AG08396 (cell line): ENCODE results near the gene NUP214.
"Not testable (repeated sequence)": the region's sequence is repeated elsewhere in the genome, so short reads cannot be mapped to it uniquely, and the experiment has no call there.

Experiments used
- DNase-seq: peaks from one replicate; pipeline ENCODE4 v3.0.0; 2012; ENCODE audit warnings: low spot score, mixed read lengths

NUP214 gene

DNA sequence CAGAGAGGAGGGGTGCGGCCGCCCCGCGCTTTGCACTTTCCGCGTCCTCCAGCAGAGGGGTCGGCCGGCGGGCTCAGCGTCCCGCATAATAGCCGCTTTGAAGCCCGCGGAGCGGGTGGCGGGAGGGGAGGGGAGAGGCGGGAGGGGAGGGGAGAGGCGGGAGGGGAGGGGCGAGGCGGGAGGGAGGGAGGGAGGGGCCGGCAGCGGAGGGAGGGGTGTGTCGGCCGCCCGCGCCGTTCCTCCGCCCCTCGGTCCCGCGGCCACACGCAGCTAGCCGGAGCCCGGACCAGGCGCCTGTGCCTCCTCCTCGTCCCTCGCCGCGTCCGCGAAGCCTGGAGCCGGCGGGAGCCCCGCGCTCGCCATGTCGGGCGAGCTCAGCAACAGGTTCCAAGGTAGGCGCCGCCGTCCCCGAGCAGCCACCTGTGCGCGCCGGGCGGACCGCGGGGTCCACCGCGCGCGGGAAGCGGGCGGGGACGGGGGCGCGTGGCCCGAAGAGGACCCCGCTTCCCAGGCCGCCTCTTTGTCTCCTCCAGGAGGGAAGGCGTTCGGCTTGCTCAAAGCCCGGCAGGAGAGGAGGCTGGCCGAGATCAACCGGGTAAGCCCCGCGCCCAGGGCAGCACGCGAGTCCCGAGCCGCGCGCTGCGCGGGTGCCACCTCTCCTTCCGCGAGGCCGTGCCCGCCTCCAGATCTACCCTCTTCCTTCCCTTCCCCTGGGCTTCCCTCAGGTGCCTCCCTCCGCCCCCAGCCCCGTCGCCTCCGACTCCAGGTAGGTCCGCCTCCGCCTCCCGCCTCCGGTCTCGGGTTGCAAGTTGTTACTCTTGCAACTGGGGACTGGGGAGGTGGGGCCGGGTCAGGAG lies 28.9 kb upstream of the NUP214 start, which contains the start of gene AIF1L:
Gene AIF1L (plus strand): TSS at position 263 of the 857 bp plus-strand sequence. CDS start 99 bp downstream, at position 362.
- DNase-seq: peak; percentile 68

DNA sequence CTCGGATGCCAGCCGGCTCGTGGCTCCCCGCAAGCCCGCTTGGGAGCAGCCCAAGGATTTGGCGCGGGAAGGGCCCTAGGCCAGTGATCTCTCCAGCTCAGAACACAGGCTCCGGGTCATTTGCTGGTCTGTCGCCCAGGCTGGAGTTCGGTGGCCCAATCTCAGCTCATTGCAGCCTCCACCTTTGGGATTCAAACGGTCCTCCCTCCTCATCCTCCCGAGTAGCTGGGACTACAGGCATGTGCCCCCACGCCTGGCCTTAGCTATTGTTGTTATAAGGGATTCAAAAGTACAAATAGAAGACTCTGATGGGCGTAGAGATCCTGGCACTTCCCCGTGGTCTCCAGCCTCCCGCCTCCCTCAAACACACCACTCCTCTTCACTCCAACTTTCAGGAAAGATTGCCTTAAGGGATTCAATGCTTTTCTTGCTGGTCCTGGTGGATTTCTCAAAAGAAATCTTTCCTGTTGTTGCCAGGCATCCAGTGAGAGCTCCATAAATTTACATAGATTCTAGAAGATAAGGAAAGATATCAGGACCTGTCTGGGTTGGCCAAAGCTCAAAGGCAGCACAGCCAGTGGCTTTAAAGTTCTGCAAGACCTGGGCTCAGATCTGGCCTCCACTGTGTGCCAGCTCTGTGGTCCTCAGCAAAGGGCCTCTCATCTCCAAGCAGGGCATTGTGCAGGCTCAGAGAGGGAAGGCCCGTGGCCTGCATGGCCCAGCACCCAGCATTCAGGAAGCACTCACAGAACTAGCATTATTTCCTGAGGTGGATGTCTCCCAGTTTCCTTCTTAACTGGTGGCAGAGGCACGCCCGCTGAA lies 28.0 kb upstream of the NUP214 start:
- DNase-seq: no peak

DNA sequence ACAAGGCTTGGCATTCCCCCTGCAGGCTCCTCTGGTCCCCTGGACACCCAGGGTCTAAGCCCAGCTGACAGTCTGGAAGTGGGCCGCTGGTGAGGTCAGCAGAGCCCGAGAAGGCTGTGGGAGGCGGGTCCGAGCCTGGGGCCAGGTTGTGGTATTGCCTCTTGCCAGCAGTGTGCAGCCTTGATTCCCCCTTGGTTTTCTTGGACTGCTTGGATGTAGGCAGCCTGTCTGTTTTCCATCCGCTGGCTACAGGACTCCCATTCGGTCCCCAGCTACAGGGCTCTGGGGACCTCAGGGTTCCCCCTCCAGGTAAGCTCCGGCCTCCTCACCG lies 27.5 kb upstream of the NUP214 start:
- DNase-seq: no peak

DNA sequence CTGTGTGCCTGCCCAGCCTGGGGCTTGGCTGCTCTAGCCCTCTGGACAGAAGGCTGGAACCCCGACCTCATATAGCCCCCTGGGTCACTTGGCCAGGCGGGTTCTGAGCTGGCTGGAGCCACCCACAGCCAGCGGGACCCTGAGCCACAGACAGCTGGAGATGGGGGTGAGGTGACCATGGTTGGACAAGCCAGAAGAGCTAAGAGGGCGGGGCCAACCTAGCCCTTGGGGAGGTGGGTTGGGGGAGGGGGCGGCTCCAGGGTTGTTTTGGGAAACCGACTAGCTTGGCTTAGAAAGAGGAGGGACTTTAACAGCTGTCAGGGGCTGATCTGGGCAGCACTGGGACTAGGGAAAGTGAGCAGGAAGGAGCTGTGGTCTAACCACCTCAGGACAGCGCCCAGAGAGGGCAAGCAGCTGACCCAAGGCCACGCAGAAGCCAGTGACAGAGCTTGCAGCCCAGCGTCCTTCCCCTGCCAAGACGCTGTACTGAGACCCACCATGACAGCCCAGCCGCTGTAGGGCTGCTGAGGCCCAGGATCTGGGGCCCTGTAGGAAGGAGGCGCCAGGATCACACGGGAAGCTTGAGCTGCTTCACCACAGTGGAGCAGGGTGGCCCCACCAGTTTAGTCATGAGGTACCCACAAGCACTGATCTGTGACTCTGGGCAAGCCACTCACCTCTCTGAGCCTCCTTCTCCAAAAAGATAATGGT lies 26.8 kb upstream of the NUP214 start:
- DNase-seq: no peak

DNA sequence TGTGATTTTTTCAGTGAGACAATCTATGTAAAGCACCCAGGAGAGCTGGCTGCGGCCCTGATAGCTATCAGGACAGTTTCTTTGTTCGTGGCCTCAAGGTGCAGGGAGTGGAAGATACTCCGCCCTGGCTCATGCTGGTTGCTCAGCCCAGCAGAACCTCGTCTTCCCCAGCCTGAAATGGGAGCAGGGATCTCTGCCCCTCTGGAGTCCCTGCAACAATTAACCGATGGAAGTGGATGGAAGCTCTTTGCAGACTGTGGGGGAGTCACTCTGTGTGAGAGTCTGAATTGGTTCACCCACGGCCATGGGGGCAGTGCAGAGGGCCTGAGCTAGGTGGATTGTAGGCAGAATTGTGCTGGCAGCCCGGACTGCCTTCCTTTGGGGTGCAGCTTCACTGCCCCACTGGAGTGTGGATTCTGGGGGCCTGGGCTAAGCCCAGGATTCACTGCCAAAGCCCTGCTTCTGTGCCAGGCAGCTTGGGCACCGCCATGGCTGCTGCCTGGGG lies 26.2 kb upstream of the NUP214 start:
- DNase-seq: no peak

DNA sequence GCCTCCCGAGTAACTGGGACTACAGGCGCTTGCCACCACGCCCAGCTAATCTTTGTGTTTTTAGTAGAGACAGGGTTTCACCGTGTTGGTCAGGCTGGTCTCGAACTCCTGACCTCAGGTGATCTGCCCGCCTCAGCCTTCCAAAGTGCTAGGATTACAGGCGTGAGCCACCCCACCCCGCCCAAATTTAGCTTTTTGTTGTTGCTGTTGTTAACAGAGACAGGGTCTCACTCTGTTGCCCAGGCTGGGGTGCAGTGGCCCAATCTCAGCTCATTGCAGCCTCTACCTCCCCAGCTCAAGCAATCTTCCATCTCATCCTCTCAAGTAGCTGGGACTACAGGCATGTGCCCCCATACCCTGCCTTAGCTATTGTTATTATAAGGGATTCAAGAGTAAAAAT lies 25.5 kb upstream of the NUP214 start:
- not testable (repeated sequence) for DNase-seq

DNA sequence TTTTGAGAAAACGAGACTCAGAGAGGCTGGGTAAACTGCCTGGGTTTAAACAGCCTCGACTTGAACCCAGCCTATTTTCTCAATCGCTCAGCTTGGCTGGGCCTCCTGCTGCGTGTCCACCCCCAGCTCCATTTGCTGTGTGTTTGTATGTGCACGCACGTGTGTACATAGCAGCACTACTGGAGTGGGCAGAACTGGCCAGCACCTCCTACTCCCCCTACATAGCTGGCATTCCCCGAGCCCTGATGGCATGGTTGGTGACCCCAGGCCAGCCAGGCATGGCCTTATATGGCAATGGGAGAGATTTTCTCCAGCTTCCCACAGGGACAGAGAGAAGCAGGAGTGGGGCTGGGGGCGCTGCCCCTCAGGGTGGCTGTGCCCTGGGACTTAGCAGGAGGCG lies 24.9 kb upstream of the NUP214 start:
- DNase-seq: peak; percentile 47

DNA sequence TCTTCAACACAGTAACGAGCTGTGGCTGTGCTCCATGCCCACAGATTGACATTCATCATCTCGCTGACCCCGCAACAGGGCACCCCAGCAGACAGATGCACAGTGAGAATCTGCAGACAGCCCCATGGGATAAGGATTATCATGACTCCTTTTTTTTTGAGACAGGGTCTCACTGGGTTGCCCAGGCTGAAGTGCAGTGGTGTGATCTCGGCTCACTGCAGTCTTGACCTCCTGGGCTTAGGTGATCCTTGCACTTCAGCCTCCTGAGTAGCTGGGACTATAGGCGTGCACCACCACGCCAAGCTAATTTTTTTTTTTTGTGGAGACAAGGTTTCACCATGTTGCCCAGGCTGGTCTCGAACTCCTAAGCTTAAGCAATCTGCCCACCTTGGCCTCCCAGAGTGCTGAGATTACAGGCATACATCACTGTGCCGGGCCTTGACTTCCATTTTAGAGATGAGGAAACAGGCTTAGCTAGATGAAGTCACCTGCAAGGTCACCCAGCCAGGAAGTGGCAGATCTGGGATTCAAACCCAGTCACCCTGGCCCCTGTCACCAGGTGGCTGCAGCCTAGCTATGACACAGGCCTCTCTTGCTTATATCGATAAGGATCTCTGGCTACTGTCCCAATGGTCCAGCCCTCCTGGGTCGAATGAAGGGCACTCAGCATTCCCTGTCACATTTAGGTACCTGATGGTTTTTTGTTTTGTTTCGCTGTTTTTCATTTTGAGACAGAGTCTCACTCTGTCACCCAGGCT lies 24.0 kb upstream of the NUP214 start:
- DNase-seq: no peak

DNA sequence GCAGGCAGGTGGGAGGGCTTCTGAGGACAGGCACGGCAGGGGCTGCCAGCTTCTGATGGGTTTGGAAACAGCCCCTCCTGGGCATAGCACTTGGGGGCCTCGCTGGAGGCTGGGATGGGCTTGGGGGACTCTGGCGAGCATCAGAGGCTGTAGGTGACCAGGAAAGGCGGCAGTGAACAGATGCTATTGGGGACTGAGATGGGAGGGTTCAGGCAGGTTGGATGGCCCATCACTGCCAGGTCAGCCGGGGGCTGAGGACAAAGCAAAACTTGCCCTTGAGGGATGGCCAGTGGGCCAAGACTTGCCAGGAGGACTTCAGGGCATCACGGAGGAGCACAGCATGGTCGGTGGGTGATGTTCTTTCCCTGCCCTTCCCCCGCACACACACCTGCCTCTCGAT lies 22.4 kb upstream of the NUP214 start:
- DNase-seq: no peak

DNA sequence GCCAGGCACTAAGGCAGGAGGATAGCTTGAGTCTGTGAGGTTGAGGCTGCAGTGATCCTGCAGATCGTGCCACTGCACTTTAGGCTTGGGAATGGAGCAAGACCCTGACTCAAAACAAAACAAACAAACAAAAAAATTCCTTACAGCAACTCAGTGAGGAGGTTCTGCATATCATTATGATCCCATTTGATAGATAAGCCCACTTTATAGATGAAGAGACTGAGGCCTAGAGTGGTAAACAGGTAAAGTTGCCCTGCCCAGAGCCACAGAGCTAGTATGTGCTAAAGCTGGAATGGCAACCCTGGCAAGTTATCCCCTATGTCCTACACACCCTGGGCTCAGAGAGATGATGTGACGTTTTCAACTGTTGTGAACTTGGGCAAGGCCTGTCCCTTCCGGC lies 21.9 kb upstream of the NUP214 start:
- no peak for DNase-seq

DNA sequence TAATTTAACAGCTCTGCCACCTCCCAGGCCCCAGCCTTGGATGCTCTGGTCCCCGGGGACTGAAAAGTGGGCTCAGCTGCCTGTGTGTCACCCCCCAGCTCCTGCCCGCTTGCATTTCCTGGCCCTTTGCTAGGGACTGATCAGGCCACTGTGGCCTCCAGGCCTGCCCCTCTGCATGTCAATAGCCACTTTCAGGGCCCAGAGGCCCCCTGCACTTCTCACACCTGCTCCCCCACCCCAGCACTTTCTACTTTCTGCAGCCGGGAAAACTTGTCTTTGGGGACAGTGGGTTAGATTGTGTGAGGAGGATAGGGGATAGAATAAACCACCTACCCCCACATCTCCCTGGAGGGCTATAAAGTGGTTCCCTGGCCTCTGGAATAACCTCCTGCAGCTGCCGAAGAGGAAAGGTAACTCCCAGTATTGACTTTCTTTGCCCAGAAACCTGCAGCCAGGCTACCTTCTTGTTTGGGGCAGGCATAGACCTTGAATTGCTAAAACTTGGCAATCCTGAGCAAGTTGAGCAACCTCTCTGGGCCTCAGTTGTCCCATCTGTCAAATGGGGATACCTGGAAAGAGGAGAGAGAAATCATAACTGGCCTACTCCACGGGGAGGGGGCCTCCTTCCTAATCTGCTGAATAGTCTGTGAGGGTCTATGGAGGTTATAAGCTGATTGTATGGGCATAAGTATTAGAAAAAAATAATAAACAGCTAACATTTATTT lies 21.2 kb upstream of the NUP214 start:
- no peak for DNase-seq

DNA sequence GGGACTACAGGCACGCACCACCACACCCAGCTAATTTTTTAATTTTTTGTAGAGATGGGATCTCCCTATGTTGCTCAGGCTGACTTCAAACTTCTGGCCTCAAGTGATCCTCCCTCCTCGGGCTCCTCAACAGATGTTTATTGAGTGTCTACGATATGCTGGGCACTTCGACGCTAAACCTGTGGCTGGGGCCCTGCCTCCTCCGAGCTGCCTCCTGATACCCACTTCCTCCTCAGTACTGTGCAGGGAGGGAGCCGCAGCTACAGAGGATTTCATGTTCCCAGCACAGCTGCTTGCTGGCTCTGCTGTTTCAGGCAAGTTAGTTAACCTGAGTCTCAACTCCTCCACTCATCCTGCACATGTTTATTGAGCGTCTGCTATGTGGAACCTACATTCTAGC lies 19.4 kb upstream of the NUP214 start:
- no peak for DNase-seq

DNA sequence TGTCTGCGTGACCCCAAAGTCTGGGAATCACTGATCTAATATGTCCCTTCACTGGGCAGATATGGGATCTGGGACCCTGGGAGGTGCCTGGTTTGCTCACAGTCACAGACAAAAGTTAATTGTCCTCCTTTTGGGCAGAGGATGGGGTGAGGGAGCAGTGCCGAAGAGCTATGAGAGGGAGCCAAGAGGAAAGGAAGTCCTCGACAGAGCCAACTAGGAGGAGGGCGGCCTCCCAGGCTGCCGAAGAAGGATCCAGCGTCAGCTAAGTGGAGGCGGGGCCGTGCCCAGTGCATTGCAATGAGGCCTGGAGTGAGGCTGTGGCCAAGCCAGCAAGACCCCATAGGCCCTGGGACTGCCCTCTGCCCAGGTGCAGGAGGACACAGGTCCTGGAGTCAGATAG lies 17.6 kb upstream of the NUP214 start:
- no peak for DNase-seq

DNA sequence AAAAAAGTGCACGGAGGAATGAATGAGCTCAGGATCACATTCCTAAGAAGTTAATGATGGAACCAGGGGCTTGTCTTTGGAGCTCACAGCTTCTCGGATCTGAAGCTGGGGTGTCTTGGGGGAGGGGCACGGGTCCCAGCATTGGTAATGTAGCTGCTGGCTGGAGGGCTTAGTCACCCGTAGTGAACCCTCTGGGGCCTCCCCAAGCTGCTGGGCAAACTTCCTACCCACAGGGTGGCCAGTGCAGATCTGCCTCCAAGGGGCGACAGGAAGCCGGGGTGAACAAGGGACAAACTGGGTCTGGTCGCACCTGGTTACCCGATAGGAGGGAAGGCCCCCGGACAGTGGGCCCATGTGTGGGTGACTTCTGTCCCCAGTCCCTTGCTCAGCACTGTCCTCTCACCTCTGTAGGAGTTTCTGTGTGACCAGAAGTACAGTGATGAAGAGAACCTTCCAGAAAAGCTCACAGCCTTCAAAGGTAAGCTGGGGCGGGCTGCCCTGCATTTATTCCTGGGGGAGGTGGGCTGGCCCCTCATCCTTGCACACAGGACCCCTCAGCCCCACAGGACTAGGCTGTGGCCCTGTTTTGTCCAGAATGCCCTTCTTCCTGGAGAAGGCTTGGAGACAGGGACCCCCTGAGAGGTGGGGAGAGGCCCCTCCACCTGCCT lies 14.1 kb upstream of the NUP214 start:
- DNase-seq: no peak

DNA sequence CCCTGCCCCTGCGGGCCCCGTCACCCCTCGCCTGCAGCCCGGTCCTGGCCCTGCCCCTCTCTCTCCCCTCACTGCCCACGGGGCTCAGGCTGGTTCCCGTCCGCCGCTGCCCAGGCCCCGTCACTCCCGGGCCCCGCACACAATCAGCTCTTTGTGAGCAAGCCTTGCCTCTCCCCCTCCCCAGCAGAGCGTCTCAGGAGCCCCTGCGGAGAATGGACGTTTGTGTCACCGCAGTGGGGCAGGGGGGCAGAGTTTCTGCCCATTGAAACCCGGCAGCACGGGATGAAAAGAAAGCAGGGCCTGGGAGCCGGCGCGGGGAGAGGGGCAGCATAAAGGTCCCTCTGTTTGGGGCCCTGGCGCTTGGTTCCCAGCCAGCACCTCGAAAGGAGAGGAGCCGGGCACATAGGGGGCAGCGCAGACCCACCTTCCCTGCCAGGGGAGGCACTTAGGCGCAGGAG lies 13.5 kb upstream of the NUP214 start:
- no peak for DNase-seq

DNA sequence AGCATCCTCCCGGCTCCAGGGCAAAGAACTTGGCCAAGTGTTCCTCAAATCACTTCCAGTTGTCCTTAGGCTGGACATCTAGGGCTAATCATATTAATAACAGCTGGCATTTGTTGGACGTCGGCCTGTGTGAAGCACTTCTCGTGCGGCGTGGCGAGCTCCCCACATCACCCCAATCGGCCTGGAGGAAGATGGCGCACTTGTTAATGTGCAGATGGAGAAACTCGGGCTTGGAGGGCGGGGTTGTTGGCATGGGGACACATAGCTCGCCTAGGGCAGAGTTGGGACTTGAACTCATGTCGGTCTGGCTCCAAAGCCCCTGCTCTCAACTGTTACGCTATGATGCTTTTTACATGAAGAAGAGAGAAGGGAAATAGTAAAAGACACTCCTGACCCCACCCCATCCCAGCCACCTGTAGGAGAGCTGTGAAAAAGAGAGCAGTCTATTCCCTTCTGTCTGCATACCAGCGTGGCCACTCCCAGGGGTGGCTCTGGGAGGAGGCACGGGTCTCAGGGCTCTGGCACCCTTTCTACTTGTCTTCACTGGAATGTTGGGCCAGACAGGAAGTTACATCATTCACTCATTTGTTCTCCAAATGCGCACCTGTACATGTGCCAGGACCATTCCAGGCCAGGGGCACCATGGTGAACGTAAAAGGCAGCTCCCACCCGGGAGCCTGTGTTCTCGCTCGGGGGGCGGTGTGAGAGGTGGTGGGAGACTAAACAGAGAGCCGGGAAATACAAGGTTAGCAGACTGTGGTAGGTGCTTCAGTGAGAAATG lies 12.8 kb upstream of the NUP214 start:
- no peak for DNase-seq

DNA sequence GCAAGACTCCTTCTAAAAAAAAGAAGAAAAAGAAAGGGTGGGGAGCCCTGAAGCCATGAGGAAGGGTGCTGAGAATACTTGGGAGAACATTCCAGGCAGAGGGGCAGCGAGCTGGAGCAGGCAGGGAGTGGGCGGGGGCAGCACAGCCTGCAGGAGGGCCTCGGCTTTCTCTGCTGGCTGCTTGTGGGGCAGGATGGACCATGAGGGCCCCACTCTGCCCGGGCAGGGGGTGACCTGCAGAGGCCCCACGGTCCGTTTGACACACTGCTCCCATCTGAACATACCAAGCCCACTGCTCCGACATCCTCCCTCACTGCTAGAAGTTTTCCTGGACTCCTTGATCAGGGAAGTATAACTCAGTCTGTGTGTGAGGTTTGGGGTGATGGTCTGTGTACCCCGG lies 11.7 kb upstream of the NUP214 start:
- DNase-seq: no peak

DNA sequence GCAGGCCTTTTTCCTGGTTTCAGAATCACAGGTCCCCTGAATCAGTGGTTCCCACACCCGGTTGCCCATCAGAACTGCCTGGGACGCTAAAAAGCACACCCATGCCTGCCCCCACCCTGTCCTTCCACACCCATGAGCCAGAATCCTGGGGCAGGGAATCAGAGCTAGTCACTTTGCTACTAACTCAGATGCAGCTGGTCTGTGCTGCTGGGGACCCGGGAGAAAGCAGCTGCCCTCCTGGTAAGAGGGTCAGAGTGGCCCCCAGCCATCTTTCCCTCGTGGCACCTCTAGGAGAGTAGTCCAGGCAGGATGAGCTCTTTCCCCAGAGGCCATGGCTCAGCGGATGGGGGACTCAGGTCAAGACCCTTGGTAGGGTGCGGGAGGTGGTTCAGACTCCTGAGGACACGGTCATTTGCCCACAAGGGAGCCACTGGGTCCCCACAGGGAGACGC lies 11.3 kb upstream of the NUP214 start:
- DNase-seq: no peak

DNA sequence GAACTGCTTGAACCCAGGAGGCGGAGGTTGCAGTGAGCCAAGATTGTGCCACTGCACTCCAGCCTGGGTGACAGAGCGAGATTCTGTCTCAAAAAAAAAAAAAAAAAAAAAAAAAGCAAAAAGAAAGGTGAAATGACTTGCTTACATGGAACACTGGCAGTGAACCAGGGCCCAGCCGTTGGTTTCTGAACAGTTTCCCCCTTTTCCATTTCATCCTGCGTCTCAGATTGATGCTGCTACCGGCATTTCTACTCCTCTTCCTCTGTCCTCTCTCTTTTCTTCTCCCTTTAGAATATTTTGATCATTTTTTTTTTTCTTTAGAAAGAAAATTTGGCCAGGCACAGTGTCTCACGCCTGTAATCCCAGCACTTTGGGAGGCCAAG lies 10.0 kb upstream of the NUP214 start:
- DNase-seq: not testable (repeated sequence)
